OCI-LY7 (cell line): Measurements from ENCODE around the gene PLPP4.

Source experiments
- CTCF ChIP-seq: fragments of 200-600 bp; sonication (generic); conservative IDR thresholded peaks from 2 replicates; pipeline ENCODE4 v1.5.1; 2014; ENCODE audit warnings: mild to moderate bottlenecking, antibody characterized with exemption, low read length, moderate library complexity, mixed read lengths
- EZH2phosphoT487 ChIP-seq: fragments of 200-600 bp; sonication (generic); IDR thresholded peaks from 2 replicates; pipeline ENCODE4 v1.6.1; 2018; ENCODE audit warnings: low read depth, borderline replicate concordance, mild to moderate bottlenecking, mixed run types, antibody characterized with exemption, low read length, moderate library complexity, mixed read lengths

- TF ChIP-seq CTCF (no peak), EZH2phosphoT487 (no peak)
Observed at GRCh38 chr10:120505056-120505455, 48.0 kb downstream of the PLPP4 start.
